ENCODE results near the gene CADPS.

- TF ChIP-seq CTCF (optimal IDR thresholded peaks at IDR 0.05 in 1 of 3, IDR thresholded peaks at IDR 0.05 in 1 of 3, conservative IDR thresholded peaks at IDR 0.05 in 1 of 3; ENCODE audit: extremely low read depth in 1 of 3, insufficient read depth in 2 of 3, low read length in 3 of 3): no peak
- TF ChIP-seq EZH2 (IDR thresholded peaks at IDR 0.05; ENCODE audit: low read length): no peak
Observed at GRCh38 chr3:62501289-62501668, 373.9 kb downstream of the CADPS start.
